AG10803 (cell line): Measurements from ENCODE around the gene LITAFD.

Experiments
- DNase-seq: peaks from one replicate; pipeline ENCODE4 v3.0.0; 2010; ENCODE audit warnings: low read depth
- H3K4me3 ChIP-seq: 2 replicates; pipeline ENCODE4 v1.5.1; 2011; ENCODE audit warnings: mild to moderate bottlenecking, low read length, control low read depth
- CTCF ChIP-seq: conservative IDR thresholded peaks from 2 replicates; pipeline ENCODE4 v1.5.1; 2011; ENCODE audit warnings: mild to moderate bottlenecking, low read length, control low read depth, inconsistent platforms

Gene LITAFD

GRCh38 chr16:8893976-8894690, 12.0 kb downstream of the LITAFD start:
- no peak overlapping the region for H3K4me3 ChIP-seq
- TF ChIP-seq CTCF = no peak
- DNase-seq = no peak

- no peak for TF ChIP-seq CTCF
- H3K4me3 ChIP-seq = no peak overlapping the region
- DNase-seq = no peak
These were observed 12.7 kb downstream of the LITAFD start for GRCh38 chr16:8894736-8895334.

- no peak for TF ChIP-seq CTCF
- no peak for DNase-seq
- no peak overlapping the region for H3K4me3 ChIP-seq
These were observed 16.6 kb downstream of the LITAFD start for GRCh38 chr16:8898660-8899318.

- no peak overlapping the region for H3K4me3 ChIP-seq
- DNase-seq = no peak
- no peak for TF ChIP-seq CTCF
These were observed 17.7 kb downstream of the LITAFD start for GRCh38 chr16:8899709-8900317.

GRCh38 chr16:8900343-8900742, 18.2 kb downstream of the LITAFD start:
- TF ChIP-seq CTCF = no peak
- DNase-seq = no peak
- H3K4me3 ChIP-seq = no peak overlapping the region

- no peak for DNase-seq
- no peak overlapping the region for H3K4me3 ChIP-seq
- no peak for TF ChIP-seq CTCF
These were observed 19.2 kb downstream of the LITAFD start for GRCh38 chr16:8901320-8901861.
